ENCODE measurements around the gene RXFP4.

Gene RXFP4

DNA sequence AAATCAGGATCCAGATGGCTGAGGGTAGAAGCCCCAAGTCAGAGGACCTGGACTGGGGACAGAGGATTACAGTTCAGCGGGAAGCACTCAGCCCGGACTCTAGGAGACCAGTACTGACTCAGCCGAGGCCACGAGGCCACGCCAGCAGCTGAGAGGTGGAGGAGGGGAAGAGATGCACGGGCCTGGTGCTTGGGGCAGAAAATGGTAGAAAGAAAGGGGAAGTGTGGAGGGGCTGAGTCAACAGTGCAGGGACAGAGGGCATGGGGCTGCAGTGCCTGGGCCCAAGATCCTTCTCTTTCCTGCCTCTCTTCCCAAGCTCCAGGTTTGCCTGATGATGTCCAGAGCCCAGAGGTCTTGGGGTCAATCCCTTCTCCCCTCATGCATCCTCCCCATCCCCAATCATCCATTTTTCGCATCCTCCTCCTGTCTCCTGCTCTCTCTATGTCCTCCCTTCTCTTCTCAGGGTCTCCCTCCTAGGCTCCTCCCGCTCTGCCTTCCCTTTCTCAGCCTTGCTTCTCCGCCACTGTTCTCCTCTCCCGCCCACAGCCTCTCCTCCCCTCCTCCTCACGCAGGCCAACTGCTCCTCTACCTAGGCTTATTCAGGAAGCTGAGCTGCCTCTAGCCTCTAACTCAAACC, 29.2 kb downstream of the RXFP4 start:
- ChIA-PET CTCF (interaction anchor here (1.0 to 4.0 kb wide), 4 partner anchors 7 to 32 kb away, joined by 3 to 24 read pairs (median 4); partner anchors contain the start of gene ARHGEF2), POLR2A (interaction anchor here (0.5 to 1.6 kb wide), 4 partner anchors 10 to 47 kb away, joined by 3 to 5 read pairs (median 4); no protein-coding TSS in a partner anchor)
- no peak for DNase-seq (ENCODE audit: low read depth, low spot score)
- no peak overlapping the region; the same call in none of the 2 replicates for H3K4me3 ChIP-seq (ENCODE audit: low read depth, low read length)
- TF ChIP-seq, protein P1, sequence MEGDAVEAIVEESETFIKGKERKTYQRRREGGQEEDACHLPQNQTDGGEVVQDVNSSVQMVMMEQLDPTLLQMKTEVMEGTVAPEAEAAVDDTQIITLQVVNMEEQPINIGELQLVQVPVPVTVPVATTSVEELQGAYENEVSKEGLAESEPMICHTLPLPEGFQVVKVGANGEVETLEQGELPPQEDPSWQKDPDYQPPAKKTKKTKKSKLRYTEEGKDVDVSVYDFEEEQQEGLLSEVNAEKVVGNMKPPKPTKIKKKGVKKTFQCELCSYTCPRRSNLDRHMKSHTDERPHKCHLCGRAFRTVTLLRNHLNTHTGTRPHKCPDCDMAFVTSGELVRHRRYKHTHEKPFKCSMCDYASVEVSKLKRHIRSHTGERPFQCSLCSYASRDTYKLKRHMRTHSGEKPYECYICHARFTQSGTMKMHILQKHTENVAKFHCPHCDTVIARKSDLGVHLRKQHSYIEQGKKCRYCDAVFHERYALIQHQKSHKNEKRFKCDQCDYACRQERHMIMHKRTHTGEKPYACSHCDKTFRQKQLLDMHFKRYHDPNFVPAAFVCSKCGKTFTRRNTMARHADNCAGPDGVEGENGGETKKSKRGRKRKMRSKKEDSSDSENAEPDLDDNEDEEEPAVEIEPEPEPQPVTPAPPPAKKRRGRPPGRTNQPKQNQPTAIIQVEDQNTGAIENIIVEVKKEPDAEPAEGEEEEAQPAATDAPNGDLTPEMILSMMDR (IDR thresholded peaks at IDR 0.05; ENCODE audit: insufficient read depth, low read length, missing control alignments), result no peak

DNA sequence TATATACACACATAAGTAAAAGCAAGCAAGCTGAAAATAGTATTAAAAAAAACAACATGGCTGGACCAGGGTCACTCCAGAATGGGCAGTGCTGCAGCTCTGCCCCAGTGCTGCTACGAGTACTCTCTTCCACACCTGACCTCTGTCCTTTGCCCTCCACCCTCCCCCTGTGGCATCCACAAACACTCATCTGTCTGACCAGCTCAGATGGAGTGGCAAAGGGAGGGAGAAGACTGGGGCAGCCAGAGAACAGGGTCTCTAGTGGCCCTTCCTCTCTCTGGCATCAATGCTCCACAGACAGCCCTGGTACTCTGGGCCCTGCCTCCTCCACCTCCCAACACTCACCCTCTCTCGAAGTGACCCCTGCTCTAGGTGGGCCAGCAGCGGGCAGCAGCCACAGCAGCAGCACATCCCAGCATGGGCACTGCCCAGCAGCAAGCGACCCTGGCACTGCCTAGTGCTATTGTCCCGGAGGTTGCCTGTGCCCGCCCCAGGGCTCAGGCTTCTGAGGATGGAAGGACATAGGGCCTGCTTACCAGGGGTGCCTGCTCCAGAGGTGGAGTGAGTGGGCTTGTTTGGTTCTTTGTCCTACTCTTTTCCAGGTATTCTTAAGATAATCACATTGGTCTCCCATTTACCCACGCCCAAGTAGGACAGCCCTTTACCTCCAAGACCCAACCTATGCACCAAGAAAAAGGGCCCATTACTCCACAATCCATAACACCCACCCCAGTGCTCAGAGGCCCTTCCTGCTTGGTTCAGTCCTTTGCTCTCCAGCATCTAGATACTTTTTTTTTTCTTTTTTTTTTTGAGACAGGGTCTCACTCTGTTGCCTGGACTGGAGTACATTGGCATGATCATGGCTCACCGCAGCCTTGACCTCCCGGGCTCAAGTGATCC, 30.7 kb downstream of the RXFP4 start:
- CTCF ChIA-PET, result interaction anchor here (0.5 to 2.8 kb wide), 4 partner anchors 11 to 86 kb away, joined by 3 to 9 read pairs (median 4); no protein-coding TSS in a partner anchor
- TF ChIP-seq, protein P1 (IDR thresholded peaks at IDR 0.05; ENCODE audit: insufficient read depth, low read length, missing control alignments), result no peak
- no peak overlapping the region for H3K4me3 ChIP-seq (ENCODE audit: low read depth, low read length)
- no peak for DNase-seq (ENCODE audit: low read depth, low spot score)
- POLR2A ChIA-PET, result no interaction called here

DNA sequence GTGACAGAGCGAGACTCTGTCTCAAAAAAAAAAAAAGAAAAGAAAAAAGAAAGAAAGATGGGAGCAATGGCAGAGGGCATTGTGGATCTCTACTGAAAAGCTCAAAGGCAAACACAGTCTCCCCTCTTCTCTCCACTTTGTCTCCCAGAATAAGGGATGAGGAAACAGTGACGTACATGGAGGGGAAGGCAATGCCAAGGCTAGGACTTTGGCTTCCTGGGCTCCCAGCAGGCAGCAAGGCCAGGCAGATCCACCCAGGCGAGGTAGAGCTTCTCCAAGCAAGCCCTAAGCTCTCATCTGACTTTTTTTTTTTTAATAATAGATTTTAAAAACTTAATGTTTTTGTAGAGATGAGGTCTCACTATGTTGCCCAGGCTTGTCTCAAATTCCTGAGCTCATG, 32.3 kb downstream of the RXFP4 start:
- no peak for DNase-seq (ENCODE audit: low read depth, low spot score)
- ChIA-PET CTCF (interaction anchor here (0.7 to 2.8 kb wide), 3 partner anchors 10 to 17 kb away, joined by 3 to 9 read pairs (median 3); no protein-coding TSS in a partner anchor), POLR2A (interaction anchor here (3.4 to 6.2 kb wide), 2 partner anchors 10 to 12 kb away, joined by 16 to 58 read pairs; no protein-coding TSS in a partner anchor)

DNA sequence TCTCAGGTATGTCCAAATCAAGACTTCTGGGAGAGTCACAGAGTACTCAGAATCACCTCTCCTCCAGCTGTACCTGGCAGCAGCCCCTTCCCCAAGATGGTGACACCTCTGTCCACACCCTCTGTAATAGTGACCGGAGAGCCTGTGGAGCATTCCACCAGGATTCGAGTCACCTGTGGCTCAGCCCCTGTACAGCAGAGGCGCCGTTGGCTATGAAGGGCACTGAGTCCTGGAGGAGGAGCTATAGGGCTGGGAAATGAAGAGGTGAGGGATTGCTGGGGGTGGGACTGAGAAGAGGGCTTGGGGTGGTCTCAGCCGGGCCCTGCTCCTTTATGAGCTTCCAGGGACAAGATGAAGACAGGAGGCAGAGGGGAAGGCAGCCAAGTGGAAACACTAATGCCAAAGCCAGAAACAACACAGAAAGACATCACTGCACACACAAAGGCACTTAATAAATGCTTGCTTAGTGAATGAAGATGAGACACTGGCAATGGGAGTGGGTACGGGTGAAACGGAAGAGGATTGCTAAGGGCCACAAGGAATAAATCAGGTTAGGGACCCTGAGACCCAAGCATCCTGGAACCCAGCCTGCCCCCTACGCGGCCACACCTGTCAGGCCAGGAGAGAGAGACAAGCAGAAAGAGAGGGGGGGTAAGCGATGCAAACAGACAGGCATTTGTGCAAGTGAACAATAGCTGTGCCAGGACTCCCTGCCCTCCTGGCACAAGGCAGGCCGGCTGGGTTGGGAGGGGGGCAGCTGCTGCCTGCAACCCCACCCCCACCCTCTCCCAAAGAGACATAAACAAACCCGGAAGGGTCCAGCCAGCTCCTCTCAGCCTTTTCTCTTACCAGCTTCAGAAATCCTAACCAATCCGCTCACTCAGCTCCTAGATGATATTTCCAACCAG, 33.0 kb downstream of the RXFP4 start:
- ChIA-PET CTCF (interaction anchor here (1.0 to 2.8 kb wide), 3 partner anchors 11 to 20 kb away, joined by 3 to 9 read pairs (median 4); no protein-coding TSS in a partner anchor), POLR2A (interaction anchor here (0.6 to 6.2 kb wide), 4 partner anchors 9 to 42 kb away, joined by 4 to 58 read pairs (median 10); partner anchors contain the start of gene KHDC4)
- TF ChIP-seq, protein P1 (IDR thresholded peaks at IDR 0.05; ENCODE audit: insufficient read depth, low read length, missing control alignments), result no peak
- no peak for DNase-seq (ENCODE audit: low read depth, low spot score)
- peak overlapping the region; percentile 88 for H3K4me3 ChIP-seq (ENCODE audit: low read depth, low read length)

More for the DNA sequence above, 32.3 kb downstream of the RXFP4 start:
- TF ChIP-seq, protein P1 (IDR thresholded peaks at IDR 0.05; ENCODE audit: insufficient read depth, low read length, missing control alignments), result no peak
- no peak overlapping the region for H3K4me3 ChIP-seq (ENCODE audit: low read depth, low read length)

- POLR2A ChIA-PET, result interaction anchor here (0.5 to 6.2 kb wide), 10 partner anchors 8 to 1016 kb away, joined by 3 to 58 read pairs (median 4); partner anchors contain the start of gene KHDC4
- H3K4me3 ChIP-seq (ENCODE audit: low read depth, low read length), result peak overlapping the region; percentile 88
- TF ChIP-seq, protein P1 (IDR thresholded peaks at IDR 0.05; ENCODE audit: insufficient read depth, low read length, missing control alignments), result no peak
- no peak for DNase-seq (ENCODE audit: low read depth, low spot score)
- CTCF ChIA-PET, result interaction anchor here (1.1 to 4.1 kb wide), 7 partner anchors 13 to 154 kb away, joined by 3 to 30 read pairs (median 9); no protein-coding TSS in a partner anchor
These were observed 34.1 kb downstream of the RXFP4 start for GRCh38 chr1:155975375-155976061.

All from AG04449 (cell line).